HG03175 (cell line): ENCODE data around the gene DCLK2.
A peak's percentile ranks its signal among the peaks of the same experiment; 100 is the strongest.

Experiments used
- ATAC-seq: cut with Tn5 transposase; IDR thresholded peaks from one replicate; pipeline ENCODE4 v1.9.1; 2021; ENCODE audit warnings: mild to moderate bottlenecking, moderate library complexity; ENCODE audit not compliant: unreplicated experiment

The DCLK2 gene

GRCh38 chr4:150078041-150078578, at the start of gene DCLK2:
DCLK2 (plus strand) TSS chr4:150078445; CDS start chr4:150079028, 583 bp downstream.
- ATAC-seq: no peak

- ATAC-seq: no peak
These were observed 45.7 kb upstream of the DCLK2 start for GRCh38 chr4:150032541-150032940.

DNA sequence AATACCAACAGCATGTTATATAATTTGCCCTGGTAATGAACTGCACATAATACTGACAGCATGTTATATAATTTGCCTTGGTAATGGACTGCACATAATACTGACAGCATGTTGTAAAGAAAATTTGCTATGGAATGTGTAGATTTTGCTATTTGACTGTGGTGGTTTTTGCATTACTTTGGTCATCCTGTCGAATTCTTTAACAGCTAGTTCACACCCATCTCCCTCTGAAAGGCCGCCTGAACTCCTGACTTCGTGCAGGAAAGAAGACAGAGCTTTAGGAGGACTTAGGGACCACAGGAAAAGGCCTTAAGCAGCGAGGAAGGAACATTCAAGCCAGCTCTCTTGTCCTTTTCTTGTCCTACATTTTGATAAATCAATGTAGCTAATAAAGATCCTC, 45.2 kb upstream of the DCLK2 start:
- no peak for ATAC-seq

- no peak for ATAC-seq
These were observed 44.3 kb upstream of the DCLK2 start for GRCh38 chr4:150033901-150034300.

- ATAC-seq: no peak
These were observed 40.9 kb upstream of the DCLK2 start for GRCh38 chr4:150037251-150037856.

GRCh38 chr4:150038335-150039076, 39.7 kb upstream of the DCLK2 start:
- peak; percentile 94 for ATAC-seq

DNA sequence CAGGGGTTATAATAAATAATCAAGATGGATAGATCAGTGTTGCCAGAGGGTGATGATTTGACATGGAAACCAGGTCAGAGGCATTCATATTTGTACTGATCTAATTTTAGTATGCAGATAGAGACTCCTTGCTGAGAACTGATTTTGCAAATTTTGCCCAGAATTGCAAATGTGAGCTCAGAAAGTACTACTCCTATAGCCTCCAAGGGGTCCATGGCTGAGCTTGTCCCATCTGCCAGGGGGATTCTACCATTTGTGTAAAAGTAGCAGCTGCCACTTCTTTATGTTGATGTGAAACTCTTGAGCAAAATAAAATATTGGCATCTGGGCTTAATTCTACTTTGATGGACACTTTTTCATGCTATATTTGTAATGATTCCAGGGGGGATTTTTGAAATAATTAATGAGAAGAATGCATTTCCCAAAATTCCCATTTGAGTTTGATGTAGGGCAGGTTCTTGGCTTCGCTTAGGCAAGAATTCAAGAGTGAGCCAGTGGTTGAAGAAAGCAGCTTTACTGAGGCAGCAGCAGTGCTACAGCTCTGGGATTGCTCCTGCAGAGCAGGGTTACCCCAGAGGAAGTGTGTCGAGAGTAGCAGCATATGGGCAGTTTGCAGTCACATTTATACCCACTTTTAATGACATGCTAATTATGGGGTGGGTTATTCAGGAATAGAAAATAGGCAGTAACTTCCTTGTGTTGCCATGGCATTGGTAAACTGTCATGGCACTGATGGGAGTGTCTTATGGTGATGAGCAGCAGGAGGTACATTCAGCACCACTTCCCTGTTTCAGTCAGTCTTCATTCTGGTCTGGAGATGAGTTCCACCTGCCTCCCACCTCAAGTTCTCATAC, 38.7 kb upstream of the DCLK2 start:
- peak; percentile 43 for ATAC-seq

- ATAC-seq: no peak
These were observed 33.7 kb upstream of the DCLK2 start for GRCh38 chr4:150044517-150044916.

GRCh38 chr4:150045410-150045809, 32.8 kb upstream of the DCLK2 start:
- no peak for ATAC-seq

DNA sequence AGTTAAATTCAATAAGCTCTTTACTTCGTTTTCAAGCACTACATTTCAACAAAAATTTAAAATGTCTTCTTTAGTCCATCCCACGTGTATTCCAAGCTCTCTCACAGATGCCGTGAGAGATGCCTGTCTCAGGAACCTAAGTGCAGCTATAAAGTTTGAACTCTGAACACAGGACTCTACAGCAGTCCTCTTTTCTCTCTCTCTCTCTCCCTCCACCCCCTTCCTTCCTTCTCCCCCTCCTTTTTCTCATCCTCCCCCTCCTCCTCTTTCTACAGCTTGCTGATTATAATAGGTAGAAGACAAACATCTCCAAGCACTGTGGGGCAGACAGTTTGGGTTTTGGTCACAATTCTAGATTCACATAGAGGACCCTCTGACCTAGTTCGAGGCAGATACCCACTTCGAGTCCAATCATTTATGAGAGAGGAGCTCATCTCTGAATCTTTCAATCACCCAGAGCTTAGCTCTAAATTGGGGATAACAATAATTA, 31.5 kb upstream of the DCLK2 start:
- no peak for ATAC-seq

DNA sequence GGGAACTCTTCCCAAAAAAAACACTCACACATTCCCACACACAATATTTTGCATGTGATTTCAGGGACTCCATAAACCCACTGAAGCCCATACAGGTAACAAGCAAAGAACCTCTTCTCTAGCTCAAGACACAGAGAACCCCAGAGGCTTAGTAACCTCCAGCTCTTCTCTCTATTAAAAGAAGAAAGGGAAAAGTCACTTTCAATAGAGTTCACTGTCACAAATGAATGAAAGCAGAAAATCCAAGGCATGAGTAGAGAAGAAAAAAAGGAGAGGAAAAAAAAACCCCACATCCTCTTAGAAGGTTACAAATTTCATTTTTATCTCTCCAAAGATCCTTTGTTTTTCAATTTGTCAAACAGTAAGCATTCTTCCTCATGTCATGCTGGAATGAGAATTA, 30.7 kb upstream of the DCLK2 start:
- ATAC-seq: no peak

DNA sequence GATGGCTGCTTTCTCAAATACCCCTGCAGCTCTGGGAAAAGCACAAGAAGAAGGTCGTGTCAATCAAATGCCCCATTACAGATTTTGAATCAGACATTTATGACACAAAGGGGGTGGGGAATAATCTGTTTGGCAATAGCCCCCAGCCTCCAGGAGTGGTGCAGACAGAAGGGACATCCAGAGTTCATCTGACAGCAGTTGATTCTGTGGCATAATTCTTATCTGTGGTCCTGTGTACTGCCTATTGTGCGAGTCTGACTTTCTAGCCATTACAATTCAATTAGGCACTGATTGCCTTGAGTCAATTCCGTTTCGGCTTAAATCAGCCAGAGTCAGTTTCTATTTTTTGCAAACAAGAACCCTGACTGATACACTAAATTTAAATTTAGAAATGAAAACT, 28.6 kb upstream of the DCLK2 start:
- no peak for ATAC-seq

- no peak for ATAC-seq
These were observed 27.7 kb upstream of the DCLK2 start for GRCh38 chr4:150050566-150050965.

DNA sequence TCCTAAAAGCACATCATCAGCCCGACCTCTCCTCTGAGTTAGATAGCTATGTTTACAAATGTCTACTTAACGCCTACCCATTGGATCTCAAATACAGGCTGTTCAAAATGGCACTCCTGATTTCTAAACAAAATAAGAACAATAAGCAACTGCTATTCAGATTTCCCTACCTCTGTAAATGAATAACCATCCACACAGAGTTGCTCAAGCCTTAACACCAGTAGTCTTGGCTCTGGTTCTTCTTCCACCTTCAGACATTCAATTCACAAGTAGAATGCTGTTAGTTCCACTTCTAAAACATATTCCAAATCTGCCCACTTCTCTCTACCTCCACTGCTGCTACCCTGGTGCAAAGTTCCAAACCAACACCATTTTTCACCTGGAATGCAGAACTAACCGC, 27.1 kb upstream of the DCLK2 start:
- no peak for ATAC-seq

GRCh38 chr4:150055467-150055866, 22.8 kb upstream of the DCLK2 start:
- ATAC-seq: no peak

- no peak for ATAC-seq
These were observed 21.7 kb upstream of the DCLK2 start for GRCh38 chr4:150056569-150056968.

DNA sequence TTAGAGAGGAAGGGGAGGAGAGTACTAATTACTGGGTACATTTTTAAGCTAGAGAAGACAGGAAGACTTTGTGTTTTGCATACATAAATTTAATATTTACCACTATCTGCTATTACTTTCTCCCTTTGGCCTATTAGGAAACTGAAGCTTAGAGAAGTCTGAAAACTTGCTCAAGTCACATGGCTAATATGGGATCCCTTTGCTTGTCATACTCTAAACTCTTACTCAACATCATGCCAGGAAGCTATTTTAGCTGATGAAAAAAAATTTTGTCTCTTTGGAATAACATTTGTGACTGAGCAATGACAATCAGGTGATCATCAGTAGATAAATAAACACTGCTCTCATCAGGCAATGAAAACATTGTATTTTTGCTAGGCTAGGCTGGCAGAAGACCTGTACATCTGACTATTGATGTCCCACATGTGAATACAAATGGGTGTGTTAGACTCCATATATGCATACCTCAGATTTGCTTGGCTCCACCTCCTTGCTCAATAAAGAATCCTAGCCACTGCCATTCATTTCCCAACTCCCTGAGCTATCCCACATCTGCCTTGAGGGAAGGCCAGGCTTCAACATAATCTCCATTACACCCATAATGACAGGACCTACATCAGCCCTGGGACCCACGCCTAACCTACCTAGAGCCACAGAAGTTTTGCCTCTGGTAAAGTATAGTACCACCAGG, 17.0 kb upstream of the DCLK2 start:
- ATAC-seq: no peak

- ATAC-seq: no peak
These were observed 15.1 kb upstream of the DCLK2 start for GRCh38 chr4:150063128-150063527.

- no peak for ATAC-seq
These were observed 12.5 kb upstream of the DCLK2 start for GRCh38 chr4:150065740-150066139.

DNA sequence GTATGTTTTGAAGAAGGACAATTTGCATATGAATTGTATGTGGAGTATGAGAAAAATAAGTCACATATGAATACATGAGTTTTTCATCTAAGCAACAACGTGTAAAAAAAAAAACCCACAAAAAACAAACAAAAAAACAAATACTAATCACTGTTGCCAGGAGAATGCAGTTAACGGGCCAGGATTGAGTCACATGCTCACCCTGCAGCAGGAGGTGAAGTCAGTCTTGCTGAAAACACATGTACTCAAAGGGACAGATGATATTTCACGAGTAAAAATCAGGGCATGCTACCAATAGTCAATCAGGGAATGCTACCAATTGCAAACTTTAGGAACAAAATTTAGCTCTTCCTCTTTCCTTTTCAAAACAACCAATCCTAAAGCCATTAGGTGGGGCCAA, 10.4 kb upstream of the DCLK2 start:
- ATAC-seq: no peak
